G401 (cell line): ENCODE results near the gene TFEB. TPM values are rescaled to one million over a fixed set of nuclear protein-coding genes. Genes with fewer than 3 reads are reported as not detected.
"Not testable (repeated sequence)": the region's sequence is repeated elsewhere in the genome, so short reads cannot be mapped to it uniquely, and the experiment has no call there.

Experiments
- DNase-seq: peaks from one replicate; pipeline ENCODE4 v3.0.0-alpha.2; 2015; ENCODE audit warnings: low spot score
- in situ Hi-C: cut with HindIII; loops from 2 replicates; pipeline ENCODE4 v1.10.0; 2016; ENCODE audit warnings: low sequenced_read_pairs, mixed read lengths
- total RNA-seq: library from RNA; depleted of rRNA; stranded (reverse); fragments of >200 nt; shearing (Covaris generic); gene quantifications from 2 replicates; pipeline ENCODE4 v1.2.3, GENCODE V29; 2014

Gene TFEB
- total RNA-seq, 1 experiment from 2014 or later = 9.8 TPM

DNA sequence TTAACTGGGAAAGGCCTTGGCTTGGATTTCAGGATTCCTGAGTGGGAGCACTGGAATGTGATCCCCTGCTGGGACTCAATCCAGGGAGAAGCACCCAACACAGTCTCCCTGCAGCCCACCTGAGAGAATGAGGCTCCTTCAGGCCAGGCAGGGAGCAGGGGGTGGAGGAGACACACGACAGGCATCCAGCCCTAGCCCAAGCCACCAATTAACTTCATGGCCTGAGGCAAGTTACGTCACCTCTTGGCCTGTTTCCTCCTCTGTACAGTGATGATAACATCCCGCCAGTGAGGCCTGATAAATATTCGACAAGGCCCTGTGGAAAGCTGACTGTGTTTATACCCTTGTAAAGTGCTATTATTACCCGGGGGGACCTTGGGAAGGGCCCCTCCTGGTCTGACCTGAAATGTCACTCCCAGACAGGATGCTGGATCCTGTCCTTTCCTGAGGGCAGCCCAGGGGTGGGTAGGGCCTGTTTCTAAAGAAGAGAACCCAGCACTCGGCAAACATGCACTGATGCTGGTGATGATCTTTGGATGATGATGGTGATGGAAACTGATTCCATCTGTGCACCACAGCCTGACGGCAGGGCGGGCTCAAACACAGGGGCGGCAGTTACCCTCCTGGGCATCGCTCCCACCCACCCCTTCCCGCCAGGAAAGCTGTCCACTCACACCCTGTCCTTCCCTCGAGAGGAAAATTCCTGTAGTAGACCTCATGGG lies 31.9 kb upstream of the TFEB start:
- no peak for DNase-seq
- in situ Hi-C loops = no loop called here

DNA sequence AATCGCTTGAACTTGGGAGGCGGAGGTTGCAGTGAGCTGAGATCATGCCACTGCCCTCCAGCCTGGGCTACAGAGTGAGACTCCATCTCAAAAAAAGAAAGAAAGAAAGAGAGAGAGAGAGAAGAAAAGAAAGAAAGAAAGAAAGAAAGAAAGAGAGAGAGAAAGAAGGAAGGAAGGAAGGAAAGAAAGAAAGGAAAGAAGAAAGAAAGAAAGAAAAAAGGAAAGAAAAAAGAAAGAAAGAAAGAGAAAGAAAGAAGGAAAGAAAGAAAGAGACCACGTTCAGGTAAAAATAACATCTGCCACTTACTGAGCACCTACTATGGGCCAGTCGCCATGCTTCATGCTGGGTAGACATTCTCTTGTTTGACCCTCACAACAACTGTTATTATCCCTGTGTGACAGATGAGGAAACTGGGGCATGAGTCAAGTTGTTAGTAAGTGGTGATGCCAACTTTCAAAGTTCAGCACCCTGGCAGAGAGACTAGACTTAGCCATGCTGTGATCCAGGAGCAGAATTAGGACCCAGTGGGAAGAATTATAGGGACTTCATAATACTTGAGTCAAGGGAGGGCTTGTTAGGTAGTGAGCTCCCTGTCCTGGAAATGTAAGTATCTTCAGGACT lies 30.7 kb upstream of the TFEB start:
- in situ Hi-C loops, DNase-seq: not testable (repeated sequence)

DNA sequence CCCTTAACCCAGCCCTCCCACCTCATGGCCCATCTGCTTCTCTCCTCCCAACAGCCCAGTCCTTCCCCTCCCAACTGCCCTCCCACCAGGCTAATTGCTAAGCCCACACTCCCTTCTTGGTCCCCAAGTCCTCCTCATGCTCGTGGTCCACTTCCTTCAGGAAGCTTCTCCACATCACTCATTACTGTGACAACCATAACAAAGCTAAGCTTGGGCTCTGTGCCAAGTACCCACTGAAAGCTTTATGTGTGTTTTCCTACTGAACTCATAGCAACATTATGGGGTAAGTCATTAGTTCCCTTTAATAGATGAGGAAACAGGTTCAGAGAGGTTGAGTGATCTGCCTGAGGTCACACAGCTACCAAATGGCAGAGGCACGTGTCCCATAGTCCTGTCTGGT lies 28.1 kb upstream of the TFEB start:
- in situ Hi-C loops = no loop called here
- DNase-seq = no peak

DNA sequence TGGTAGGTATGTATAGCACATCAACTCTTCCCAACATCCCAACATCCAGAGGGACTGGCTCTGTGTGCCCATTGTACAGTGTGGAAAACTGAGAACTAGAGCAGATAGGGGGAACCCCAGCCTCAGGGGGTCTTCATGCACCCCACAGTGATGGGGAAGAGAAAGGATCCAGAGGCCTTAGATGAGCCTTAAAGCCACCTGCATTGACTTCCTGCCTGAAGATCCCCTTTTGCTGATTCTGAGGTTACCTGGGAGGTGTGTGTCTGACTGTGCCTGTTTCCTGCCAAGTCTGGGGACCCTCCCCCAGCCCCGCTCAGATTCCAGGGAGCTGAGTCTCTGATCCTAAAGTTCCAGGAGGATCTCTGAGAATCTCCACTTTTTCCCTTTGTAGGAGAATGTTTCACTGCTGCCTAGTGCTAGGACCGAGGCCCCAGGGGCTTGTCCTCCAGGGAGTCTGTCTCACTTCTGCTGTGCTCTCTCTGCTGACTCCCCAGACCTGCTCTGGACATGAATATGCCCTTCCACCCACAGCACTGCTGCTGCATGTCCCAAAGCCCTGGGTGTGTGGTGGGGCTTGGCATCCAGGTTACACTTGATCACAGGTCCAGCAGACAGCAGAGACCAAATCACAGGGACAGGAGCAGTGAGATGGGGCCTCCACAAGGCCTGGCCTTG lies 24.6 kb upstream of the TFEB start:
- no peak for DNase-seq
- in situ Hi-C loops = no loop called here

DNA sequence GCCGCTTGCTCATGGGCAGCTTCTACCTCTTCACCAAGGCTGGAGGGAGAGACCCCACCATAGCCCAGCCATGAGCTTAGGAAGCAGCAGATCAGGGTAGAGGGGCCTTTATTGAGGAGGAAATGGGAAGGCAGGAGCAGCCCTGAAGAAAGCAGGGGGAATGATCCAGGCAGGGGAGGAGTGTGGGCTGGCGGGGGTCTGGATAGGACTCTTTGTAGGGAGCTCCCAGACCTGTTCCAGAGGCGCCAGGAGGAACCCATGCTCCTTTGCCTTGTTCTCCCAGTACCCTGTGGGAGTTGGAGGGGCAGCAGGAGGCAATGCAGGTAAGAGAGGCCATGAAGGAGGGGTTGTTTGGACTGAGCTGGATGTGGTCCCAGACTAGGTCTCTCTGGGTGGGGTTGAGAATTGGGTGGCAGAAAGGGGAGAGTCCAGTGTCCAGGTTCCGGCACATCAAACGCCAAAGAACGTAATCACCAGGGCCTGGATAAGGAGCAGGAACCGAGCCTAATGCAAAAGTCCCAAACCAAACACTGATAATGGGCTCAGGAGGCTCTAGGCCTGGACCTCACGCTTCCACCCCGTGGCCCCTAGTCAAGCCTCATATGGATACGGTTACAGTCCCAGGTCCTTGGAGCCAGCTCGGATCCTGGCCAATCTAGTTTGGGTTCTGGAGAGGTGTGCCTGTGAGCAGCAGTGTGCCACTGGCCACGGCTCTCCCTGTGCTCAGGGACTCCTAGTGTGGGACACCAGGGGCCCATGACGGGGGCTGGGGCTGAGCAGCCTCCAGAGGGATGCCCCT lies 23.9 kb upstream of the TFEB start:
- in situ Hi-C loops = no loop called here
- no peak for DNase-seq

DNA sequence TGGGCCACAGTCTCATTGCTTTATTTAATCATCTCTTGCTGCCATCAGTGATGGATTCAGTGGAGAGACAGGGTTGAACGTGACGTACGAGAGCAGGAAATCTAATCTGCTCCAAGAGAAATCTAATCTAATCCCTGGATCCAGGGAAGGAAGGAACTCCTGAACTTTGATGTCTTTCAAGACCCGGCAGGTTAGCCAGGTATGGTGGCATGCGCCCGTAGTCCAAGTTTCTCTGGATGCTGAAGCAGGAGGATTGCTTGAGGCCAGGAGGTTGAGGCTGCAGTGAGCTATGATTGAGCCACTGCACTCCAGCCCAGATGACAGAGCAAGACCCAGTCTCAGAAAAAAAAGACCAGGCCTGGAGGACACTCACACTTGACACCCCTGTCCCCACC lies 23.2 kb upstream of the TFEB start:
- no peak for DNase-seq
- in situ Hi-C loops = no loop called here

DNA sequence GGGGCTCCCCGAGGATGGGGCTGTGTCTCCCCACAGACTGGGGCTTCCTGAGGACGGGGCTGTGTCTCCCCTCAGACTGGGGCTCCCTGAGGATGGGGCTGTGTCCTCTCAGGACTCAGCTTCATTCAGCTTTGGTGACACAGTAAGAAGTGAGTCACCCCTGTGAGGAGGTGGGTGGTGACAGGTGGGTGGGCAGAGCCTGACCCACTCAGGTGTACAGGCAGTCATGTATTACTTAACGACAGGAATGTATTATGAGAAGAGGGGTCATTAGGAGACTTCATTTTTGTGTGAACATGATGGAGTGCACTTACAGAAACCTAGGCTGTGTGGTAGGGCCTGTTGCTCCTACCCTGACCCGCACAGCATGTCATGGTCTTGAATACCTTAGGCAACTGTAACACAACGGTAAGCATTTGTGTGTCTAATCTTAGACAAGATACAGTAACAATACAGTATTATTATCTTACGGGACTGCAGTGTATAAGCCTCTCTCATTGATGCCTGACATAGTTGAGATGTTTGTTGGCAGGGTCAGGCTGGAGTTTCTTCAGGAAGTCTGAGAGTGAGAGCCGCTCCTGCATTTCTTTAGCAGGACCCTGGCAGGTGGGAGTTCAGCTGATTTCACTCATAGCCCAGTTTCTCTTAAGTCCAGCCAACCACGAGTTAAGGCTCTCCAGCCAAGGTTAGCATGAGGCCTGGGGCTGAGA lies 22.7 kb upstream of the TFEB start:
- no peak for DNase-seq
- in situ Hi-C loops = no loop called here

DNA sequence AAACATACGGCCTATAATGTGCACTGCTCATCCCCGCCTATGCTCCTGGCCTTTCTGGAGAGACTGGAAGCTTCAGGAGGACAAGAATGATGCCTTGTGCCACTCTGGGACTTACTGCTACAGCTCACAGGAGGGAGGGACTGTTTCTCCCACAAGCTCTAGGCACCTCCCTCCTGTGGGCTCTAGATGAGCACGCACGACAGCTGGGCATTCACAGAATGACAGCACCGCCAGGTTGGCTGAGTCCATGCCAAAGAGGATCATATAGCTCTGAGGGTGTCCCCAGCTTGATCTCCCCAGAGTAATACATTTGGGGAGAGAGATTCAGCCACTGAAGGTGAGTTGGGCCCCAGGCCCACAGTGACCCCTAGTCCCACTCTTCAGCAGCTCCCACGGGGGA lies 21.9 kb upstream of the TFEB start:
- in situ Hi-C loops = no loop called here
- no peak for DNase-seq

DNA sequence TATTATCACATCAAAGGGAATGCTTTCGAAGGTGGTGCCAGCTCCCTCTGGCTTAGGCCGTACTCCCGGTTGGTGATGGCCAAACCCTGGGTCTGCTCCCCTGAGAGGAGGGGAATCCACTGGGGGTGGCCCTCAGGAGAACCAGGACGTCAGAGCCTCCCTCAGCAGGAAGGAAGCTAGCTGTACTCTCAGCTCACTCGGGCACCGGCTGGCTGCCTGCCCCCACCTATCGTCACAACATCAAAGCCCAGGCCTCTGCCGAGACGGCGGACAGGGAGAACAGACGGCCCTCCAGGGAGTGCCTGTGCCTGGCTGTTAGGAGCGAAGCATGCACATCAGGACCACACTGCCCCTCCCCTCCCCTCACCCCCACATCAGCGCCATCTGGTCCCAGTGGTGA lies 20.9 kb upstream of the TFEB start:
- in situ Hi-C loops = no loop called here
- DNase-seq = no peak

DNA sequence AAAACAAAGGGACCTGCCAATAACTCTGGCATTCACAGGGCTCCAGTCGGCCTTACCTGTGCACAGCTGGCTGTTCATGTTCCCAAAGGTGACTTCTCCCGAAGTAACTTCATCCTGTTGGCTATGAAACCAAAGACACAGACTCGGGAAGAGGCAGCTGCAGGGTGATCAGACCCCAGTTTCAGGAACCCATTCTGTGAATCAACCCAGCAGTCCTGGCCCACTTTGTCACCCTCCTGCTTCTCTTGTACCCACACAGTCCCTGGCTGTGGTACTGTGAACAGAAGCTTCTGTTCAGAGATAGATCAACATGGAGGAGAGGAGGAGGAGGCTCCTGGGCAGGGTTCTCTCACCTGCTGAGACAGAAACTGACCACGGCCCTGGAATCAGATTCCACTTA lies 20.5 kb upstream of the TFEB start:
- DNase-seq = no peak
- in situ Hi-C loops = no loop called here

DNA sequence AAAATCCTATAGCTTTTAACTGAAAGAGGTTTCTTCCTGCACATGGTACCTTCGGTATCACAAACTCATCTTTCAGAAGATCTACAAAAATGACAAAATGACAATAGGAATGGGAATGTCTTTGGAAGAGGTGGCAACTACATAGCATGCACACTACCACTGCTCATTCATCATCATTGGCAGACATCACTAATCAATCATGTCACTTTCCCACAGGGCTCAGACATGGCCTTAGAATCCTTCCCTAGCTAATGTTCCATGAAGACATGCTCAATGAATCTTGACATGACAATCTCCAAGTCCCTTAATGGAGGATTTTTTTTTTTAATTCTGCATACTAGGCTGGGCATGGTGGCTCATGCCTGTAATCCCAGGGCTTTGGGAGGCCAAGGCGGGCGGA lies 15.0 kb upstream of the TFEB start:
- in situ Hi-C loops = no loop called here

DNA sequence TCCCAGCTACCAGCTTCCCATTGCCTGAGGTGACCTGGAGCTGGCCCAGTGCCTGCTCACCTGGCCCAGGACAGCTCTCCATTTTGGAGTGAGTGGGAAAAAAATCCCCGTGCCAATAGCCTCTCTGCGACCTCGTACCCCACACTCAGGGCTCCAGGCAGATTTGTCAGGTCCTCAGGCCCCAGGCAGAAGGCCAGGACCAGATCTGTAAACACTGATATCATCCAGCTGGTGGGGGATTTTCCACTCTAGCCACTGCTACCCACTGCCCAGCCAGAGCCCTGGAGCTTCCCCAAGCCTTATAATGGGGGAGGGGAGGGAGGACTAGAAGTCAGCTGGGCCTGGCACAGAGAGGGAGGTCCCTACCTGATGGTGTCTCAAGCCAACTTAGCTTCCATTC lies 13.1 kb upstream of the TFEB start:
- no peak for DNase-seq
- in situ Hi-C loops = no loop called here

More for the DNA sequence above, 15.0 kb upstream of the TFEB start:
- no peak for DNase-seq

DNA sequence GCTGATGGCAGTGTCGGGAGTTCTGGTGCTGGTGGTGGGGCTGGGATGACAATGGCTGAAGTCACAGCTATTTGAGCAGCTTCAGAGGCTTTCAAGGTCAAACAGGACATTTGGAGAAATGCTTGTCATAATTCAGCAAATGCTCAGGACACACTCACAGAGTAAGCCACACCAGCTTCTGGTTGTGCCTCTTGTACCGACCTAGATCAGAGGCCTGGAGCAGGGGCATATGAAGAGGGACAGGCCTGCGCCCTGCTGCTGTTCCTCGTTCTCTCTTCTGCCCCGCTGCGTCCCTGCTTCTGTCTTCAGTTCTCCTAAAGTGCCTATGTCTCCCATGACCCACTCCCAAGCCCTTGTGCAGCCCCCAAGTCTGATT lies 12.7 kb upstream of the TFEB start:
- in situ Hi-C loops = no loop called here

DNA sequence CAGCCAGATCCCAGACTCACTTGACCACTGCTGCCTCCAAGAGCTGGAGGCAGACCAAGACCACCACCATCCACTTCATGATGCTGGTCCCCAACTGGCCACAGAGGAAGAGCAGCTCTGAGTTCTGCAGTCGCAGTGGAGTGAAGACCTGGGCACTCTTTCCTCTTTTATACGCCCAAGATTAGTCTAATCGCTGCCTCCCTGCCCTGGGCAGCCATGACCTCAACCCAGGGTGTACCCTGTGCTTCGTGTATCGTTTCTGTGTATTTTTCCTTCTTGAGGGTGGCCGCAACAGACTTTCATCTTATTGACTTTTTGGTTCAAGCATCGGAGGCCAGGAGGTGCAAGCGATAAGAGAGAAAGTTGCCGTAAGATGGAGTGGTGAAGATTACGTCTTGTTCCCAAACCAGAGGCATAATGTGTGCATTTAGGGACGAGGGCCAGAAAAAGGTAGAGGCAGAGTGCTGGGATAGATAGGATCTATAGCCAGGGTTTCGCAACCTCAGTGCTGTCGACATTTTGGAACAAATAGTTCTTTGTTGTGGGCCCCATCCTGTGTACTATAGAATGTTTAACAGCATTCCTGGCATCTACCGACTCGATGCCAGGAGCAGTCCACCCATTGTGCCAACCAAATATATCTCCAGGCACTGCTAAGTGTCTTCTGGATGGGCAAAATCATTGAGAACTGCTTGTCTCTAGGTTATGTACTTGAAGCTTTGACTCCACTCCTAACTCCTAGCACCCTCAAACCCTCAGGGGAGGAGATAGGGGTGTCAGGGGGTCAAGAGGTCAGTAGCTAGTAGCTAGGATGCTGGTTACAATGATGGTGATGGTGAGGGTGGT lies 12.1 kb upstream of the TFEB start, which contains the start of gene PGC:
Gene PGC, minus strand, starts transcription at position 142 of the 846 bp plus-strand sequence. Its CDS starts 63 bp downstream, at position 79.
- no peak for DNase-seq
- in situ Hi-C loops = no loop called here

More for the DNA sequence above, 12.7 kb upstream of the TFEB start:
- DNase-seq = no peak

DNA sequence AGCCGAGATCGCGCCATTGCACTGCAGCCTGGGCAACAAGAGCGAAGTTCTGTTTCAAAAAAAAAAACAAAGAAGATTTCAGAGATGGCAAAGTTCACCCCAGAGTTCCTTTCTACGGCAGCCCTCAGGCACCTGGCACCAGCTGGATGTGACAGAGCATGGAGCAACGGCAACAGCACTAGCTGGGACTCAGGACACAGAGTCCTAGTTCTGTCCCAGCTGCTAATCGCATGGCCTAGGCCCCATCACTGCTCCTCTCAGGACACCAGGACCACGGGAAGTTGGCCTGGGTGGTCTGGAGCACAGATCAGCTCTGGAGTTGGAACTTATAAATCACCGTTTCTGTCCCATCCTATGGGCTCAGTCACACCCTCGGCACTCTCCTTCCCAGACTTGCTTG lies 10.7 kb upstream of the TFEB start:
- DNase-seq = no peak
- in situ Hi-C loops = no loop called here

DNA sequence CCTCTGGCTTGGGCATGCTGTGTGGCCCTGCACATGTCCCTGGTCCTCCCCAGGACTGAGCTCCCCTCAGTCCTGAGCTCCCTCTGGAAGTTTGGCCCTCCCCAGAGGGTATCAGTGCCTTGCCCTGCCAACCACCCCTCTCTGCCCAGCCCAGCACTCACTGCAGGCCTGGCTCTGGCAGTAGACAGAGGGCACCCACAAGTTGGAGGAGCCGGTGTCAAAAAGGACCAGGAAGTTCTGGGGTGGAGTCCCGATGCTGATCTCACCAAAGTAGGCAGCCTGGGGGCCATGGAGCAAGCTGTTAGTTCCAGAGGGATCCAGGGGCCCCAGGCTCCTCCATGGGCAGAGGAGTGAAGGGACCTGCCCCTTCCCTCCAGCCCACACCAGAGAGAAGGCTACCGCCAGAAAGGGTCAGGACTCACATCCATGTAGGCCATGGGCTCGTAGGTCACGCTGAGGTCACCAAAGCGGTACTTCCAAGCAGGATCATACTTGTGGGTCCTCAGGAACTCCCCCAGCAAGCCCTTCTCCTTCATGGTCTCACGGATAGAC lies 8.9 kb upstream of the TFEB start:
- DNase-seq = no peak
- in situ Hi-C loops = no loop called here

DNA sequence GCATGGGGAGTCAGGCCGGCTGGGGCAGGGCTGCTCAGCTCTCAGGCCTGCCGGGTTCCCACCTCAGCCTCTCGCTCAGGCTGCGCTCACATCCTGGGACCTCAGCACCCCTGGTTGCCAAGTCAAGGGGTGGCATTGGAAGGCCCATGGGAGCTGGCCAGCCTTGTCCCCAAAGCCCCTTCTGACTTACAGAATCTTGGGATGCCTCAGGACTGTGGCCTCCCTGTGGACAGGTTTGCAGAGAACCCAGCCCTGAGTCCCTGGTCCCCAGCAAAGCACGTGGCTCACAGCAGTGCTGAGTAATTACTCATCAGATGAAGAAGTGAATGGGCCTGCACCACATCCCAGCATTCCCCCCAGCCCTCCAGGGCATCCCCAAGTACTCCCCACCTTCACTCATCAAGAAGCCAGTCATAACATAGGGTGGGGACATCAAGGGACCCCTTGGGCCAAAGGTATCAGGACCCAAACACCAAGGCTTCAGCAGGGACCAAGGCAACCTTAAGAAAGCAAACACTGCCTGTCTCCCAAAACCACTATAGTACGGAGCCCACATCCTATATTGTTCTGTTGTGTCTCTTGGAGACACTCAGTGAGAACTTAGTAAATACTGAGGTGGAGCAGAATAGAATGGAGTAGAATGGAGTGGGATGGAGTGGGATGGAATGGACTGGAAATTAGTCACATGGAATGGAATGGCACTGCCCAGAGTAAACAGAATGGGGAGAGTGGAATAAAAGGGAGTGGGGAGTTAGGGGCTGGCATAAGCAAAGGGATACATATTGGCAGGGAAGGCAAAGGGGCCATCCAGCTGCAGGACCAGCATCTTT lies 8.2 kb upstream of the TFEB start:
- in situ Hi-C loops = no loop called here
- DNase-seq = no peak
